Sigmoid colon (tissue), 7 donors: ENCODE measurements around the gene DHRS3. TPM values are rescaled to one million over a fixed set of nuclear protein-coding genes. Genes with fewer than 3 reads are reported as not detected.
A peak's percentile ranks its signal among the peaks of the same experiment; 100 is the strongest.

ENCODE experiments used
- DNase-seq: peaks from one replicate; pipeline ENCODE4 v3.0.0-alpha.2; 2019
- H3K27ac ChIP-seq, 4 donors: fragments of 200-600 bp; sonication (generic); one replicate each; pipeline ENCODE4 v1.5.1; 2016 to 2019; ENCODE audit warnings: mild to moderate bottlenecking in 1 of 4
- H3K27me3 ChIP-seq, 3 donors: fragments of 200-600 bp; sonication (generic); one replicate each; pipeline ENCODE4 v1.5.1; 2019; ENCODE audit warnings: mild to moderate bottlenecking in 1 of 3
- H3K36me3 ChIP-seq, 4 donors: fragments of 200-600 bp; sonication (generic); one replicate each; pipeline ENCODE4 v1.5.1; 2016 to 2019
- H3K4me1 ChIP-seq, 4 donors: fragments of 200-600 bp; sonication (generic); one replicate each; pipeline ENCODE4 v1.5.1; 2017 to 2019
- H3K4me3 ChIP-seq, 4 donors: fragments of 200-600 bp; sonication (generic); one replicate each; pipeline ENCODE4 v1.5.1; 2017 to 2019; ENCODE audit warnings: mild to moderate bottlenecking in 2 of 4, moderate library complexity in 1 of 4
- H3K9me3 ChIP-seq, 4 donors: fragments of 200-600 bp in 3 of 4; sonication (generic) in 3 of 4; one replicate each; pipeline versions ENCODE4 v1.5.1 to v1.6.1; 2013 to 2019
- EP300 ChIP-seq, 4 donors: sonication (generic); formaldehyde crosslinking; IDR thresholded peaks; one replicate each; pipeline ENCODE4 v1.6.1; 2017; ENCODE audit warnings: antibody characterized with exemption in 4 of 4
- POLR2A ChIP-seq, 2 donors: fragments of 450-650 bp; IDR thresholded peaks; one replicate each; pipeline ENCODE4 v1.6.1; 2016; ENCODE audit warnings: antibody characterized with exemption in 2 of 2, mild to moderate bottlenecking in 2 of 2, moderate library complexity in 2 of 2
- POLR2AphosphoS5 ChIP-seq, 4 donors: sonication (generic); formaldehyde crosslinking; IDR thresholded peaks; one replicate each; pipeline ENCODE4 v1.6.1; 2017; ENCODE audit warnings: antibody characterized with exemption in 4 of 4
- whole genome bisulfite sequencing, 2 donors: extraction: QIAGEN DNeasy Blood & Tissue Kit; methylation state at CpG; one replicate each; pipeline ENCODE4 v1.1.7; 2013; 5-methylcytosine and 5-hydroxymethylcytosine counted together
- intact Hi-C: fragments of 100-400 bp; cut with DNase I; formaldehyde crosslinking; loops from one replicate; pipeline ENCODE4 v1.15.1; 2023
- polyA plus RNA-seq, 3 donors: library from polyadenylated mRNA; stranded (reverse); fragments of 200-250 nt; gene quantifications; one replicate each; pipeline ENCODE4 v1.2.3, GENCODE V29; 2013
- total RNA-seq, 4 donors: library from RNA; depleted of rRNA; stranded (reverse); fragments of >200 nt; gene quantifications; one replicate each; pipeline ENCODE4 v1.1.0, GENCODE V29; 2016
- TF ChIP-seq, protein P1 (sequence below), 4 experiments: fragments of 450-650 bp in 3 of 4; fragments of 200-600 bp in 1 of 4; IDR thresholded peaks; one replicate each; pipeline ENCODE4 v1.5.1; 2016 to 2019; ENCODE audit warnings: antibody characterized with exemption in 4 of 4, mild to moderate bottlenecking in 3 of 4, moderate library complexity in 2 of 4
- donor health status: healthy with polysubstance abuse.
- donor health status: Bipolar disorder and iron deficiency.
- donor health status: healthy.

Gene DHRS3
- total and polyA plus RNA-seq, 7 donors: 34.8 to 102 (median 47.9) TPM

DNA sequence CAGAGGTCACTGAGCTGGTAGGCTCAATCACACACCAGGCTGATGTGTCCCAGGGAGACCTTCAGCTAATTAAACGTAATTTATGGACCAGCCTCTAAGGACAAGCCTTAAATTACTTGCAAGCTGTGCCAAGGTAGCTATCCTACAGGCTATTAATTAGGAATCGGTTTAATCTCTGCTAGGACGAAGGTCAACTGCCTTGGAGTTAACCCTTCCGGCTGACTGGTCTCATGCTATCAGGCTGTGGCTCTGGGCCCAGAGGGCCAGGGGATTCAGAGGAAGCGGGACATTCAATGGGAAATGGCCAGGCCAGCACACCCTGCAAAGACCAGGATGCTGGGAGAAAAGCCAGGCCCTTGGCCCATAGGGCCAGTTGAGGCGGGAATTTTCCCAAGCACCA, 19.0 kb downstream of the DHRS3 start:
- Histone ChIP-seq H3K27ac (peak overlapping the region; percentile 90 to 99 (median 94)), H3K27me3 (no peaks in the 10 kb centered on the region), H3K4me1 (peaks cover 0 to 100% (median 98%) of the 10 kb centered on the region in 4 donors), H3K4me3 (no peak overlapping the region), H3K36me3 (no peaks in the 10 kb centered on the region), H3K9me3 (no peaks in the 10 kb centered on the region)
- 73 to 80% methylated on average over 6 of the region's 6 CpGs for WGBS, 2 donors
- TF ChIP-seq EP300 (IDR thresholded peaks at IDR 0.05) (no peak), POLR2AphosphoS5 (IDR thresholded peaks at IDR 0.05) (no peak), POLR2A (IDR thresholded peaks at IDR 0.05) (no peak)
- intact Hi-C loops: loop anchor here (5.0 kb wide), 1 partner anchor 122 kb away; no protein-coding TSS in a partner anchor
- no peak for DNase-seq

DNA sequence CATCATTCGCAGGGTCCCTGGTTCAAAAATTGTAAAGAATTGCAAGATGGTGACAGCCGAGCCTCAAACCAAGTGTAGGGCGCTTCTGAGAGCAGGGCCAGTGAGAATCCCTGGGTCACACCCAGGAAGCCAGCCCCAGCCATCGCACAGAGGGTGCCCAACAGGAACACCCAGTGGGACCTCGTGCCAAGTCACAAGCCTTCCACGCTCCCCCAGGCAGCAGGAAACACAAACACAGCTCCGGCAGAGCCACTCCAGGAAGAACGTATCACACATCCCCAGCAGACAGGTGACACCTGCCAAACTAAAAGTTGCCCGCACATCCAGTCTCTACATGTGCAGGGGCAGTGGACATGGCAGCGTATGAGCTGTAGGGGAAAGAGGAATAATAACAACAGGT, 20.2 kb downstream of the DHRS3 start:
- TF ChIP-seq EP300 (IDR thresholded peaks at IDR 0.05): peak in 2 of 4 donors; percentile 12 to 53
- TF ChIP-seq, protein P1, sequence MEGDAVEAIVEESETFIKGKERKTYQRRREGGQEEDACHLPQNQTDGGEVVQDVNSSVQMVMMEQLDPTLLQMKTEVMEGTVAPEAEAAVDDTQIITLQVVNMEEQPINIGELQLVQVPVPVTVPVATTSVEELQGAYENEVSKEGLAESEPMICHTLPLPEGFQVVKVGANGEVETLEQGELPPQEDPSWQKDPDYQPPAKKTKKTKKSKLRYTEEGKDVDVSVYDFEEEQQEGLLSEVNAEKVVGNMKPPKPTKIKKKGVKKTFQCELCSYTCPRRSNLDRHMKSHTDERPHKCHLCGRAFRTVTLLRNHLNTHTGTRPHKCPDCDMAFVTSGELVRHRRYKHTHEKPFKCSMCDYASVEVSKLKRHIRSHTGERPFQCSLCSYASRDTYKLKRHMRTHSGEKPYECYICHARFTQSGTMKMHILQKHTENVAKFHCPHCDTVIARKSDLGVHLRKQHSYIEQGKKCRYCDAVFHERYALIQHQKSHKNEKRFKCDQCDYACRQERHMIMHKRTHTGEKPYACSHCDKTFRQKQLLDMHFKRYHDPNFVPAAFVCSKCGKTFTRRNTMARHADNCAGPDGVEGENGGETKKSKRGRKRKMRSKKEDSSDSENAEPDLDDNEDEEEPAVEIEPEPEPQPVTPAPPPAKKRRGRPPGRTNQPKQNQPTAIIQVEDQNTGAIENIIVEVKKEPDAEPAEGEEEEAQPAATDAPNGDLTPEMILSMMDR (IDR thresholded peaks at IDR 0.05): no peak
- TF ChIP-seq POLR2A (IDR thresholded peaks at IDR 0.05): no peak
- TF ChIP-seq POLR2AphosphoS5 (IDR thresholded peaks at IDR 0.05): peak in 2 of 4 donors; percentile 27 to 46

DNA sequence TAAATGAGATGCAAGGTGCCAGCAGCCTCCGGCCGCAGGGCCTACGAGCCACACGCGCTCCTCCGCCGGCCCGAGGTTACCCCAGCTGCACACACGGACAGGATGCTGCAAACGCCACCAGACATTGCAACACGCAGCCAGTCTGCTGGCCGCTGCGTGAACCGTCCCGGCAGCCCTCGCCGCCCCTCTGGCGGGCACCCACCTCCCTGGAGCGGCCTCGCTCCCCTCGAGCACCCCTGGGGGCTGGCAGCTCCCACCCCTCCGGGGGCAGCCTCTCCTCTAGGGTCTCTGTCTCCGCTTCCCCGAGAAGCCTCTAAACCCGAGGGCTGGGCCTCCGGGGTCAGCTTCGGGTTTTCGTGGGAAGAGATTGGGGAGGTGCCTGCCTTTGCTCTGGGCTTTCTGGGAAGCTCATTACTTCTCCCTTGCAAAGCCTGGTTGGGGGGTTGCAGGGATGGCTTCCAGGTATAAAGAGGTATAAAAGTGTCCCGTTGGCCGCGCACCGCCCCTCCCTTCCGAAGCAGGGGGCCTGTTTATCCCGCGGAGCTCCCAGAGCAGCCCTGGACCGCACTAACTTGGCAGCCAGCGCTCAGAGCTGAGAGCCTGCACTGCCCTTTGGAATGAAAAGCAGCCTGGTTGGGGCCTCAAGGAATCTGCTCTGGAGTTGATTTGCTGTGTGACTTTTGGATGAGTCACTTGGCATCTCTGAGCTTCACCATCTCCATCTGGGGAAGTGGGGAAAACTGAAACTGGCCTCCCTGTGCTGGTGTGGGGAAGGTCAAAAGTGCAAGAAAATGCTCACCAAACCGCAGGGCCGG, 21.8 kb downstream of the DHRS3 start:
- Histone ChIP-seq H3K27me3 (no peaks in the 10 kb centered on the region), H3K36me3 (no peaks in the 10 kb centered on the region), H3K4me1 (peaks cover 0 to 100% (median 98%) of the 10 kb centered on the region in 4 donors), H3K9me3 (no peaks in the 10 kb centered on the region), H3K27ac (peak overlapping the region; percentile 90 to 99 (median 94)), H3K4me3 (peak overlapping the region; percentile 10 to 47 (median 42))
- TF ChIP-seq, protein P1 (IDR thresholded peaks at IDR 0.05): no peak
- TF ChIP-seq POLR2AphosphoS5 (IDR thresholded peaks at IDR 0.05): peak; percentile 83 to 95 (median 86)
- TF ChIP-seq POLR2A (IDR thresholded peaks at IDR 0.05): peak in 1 of 2 donors; percentile 7
- TF ChIP-seq EP300 (IDR thresholded peaks at IDR 0.05): peak in 2 of 4 donors; percentile 80 to 88
- 16 to 28% methylated on average over 39 of the region's 39 CpGs for WGBS, 2 donors
- DNase-seq: peak; percentile 97
- intact Hi-C loops: loop anchor here (5.0 kb wide), 1 partner anchor 119 kb away; no protein-coding TSS in a partner anchor

More for the DNA sequence above, 20.2 kb downstream of the DHRS3 start:
- H3K4me1 ChIP-seq: peaks cover 0 to 100% (median 98%) of the 10 kb centered on the region in 4 donors
- WGBS, 2 donors: 47 to 63% methylated on average over 10 of the region's 10 CpGs
- no peaks in the 10 kb centered on the region for H3K9me3 ChIP-seq
- H3K27ac ChIP-seq: peak overlapping the region; percentile 90 to 99 (median 94)
- intact Hi-C loops: loop anchor here (5.0 kb wide), 1 partner anchor 120 kb away; no protein-coding TSS in a partner anchor
- no peak overlapping the region for H3K4me3 ChIP-seq
- DNase-seq: peak; percentile 84
- no peaks in the 10 kb centered on the region for H3K27me3 ChIP-seq
- H3K36me3 ChIP-seq: no peaks in the 10 kb centered on the region

DNA sequence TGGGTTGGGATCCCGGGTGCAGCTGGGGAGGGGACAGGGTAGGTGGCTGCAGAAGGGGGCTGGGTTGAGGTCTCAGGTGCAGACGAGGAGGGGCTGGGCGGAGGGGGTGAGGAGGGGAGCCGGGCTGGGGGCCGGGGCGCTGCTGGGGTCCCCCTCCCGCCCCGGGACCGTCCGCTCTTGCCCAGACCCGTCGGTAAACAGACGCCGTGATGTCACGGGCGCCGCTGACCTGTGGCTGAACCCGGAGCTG, 22.3 kb downstream of the DHRS3 start:
- Histone ChIP-seq H3K9me3 (no peaks in the 10 kb centered on the region), H3K27me3 (no peaks in the 10 kb centered on the region), H3K36me3 (no peaks in the 10 kb centered on the region), H3K27ac (peak overlapping the region; percentile 90 to 99 (median 94)), H3K4me3 (peak overlapping the region; percentile 15 to 47 (median 42)), H3K4me1 (peaks cover 0 to 100% (median 98%) of the 10 kb centered on the region in 4 donors)
- WGBS, 2 donors: 2 to 5% methylated on average over 18 of the region's 18 CpGs
- no peak for DNase-seq
- intact Hi-C loops: loop anchor here (1.0 to 5.0 kb wide), 2 partner anchors 23 to 118 kb away; partner anchors contain the start of gene DHRS3
- TF ChIP-seq, protein P1 (IDR thresholded peaks at IDR 0.05): no peak
- TF ChIP-seq POLR2A (IDR thresholded peaks at IDR 0.05) (no peak), EP300 (IDR thresholded peaks at IDR 0.05) (no peak), POLR2AphosphoS5 (IDR thresholded peaks at IDR 0.05) (no peak)
